AG04449 (cell line): ENCODE measurements around the gene WDFY4.

Source experiments
- CTCF ChIA-PET: fragments of 350-600 bp; formaldehyde crosslinking; extraction: SDS; loops from one replicate; lab custom pipeline; 2021; ENCODE audit warnings: antibody characterized with exemption; lab: Yijun Ruan, JAX
- POLR2A ChIA-PET: fragments of 400-600, 350-600 bp; formaldehyde crosslinking; extraction: SDS; loops from one replicate; lab custom pipeline; 2020; ENCODE audit warnings: antibody characterized with exemption, inconsistent platforms; lab: Yijun Ruan, JAX
- DNase-seq: peaks from one replicate; pipeline ENCODE4 v3.0.0-alpha.2; 2010; ENCODE audit warnings: low read depth, low spot score
- H3K4me3 ChIP-seq: 2 replicates; pipeline ENCODE4 v1.5.1; 2011; ENCODE audit warnings: low read depth, mild to moderate bottlenecking, control low read depth, low read length
- TF ChIP-seq, protein P1 (sequence below): IDR thresholded peaks from one replicate; pipeline ENCODE4 v1.5.1; 2011; ENCODE audit warnings: mild to moderate bottlenecking, moderate library complexity, low read length, control low read depth, inconsistent platforms; ENCODE audit not compliant: insufficient read depth; ENCODE audit errors: missing control alignments

WDFY4 gene

GRCh38 chr10:48701139-48701901 is 16.6 kb downstream of the WDFY4 start:
- ChIA-PET POLR2A (no interaction called here), CTCF (interaction anchor here (1.1 kb wide), 1 partner anchor 45 kb away, joined by 4 read pairs; no protein-coding TSS in a partner anchor)
- no peak for DNase-seq
- no peak overlapping the region for H3K4me3 ChIP-seq
- TF ChIP-seq, protein P1, sequence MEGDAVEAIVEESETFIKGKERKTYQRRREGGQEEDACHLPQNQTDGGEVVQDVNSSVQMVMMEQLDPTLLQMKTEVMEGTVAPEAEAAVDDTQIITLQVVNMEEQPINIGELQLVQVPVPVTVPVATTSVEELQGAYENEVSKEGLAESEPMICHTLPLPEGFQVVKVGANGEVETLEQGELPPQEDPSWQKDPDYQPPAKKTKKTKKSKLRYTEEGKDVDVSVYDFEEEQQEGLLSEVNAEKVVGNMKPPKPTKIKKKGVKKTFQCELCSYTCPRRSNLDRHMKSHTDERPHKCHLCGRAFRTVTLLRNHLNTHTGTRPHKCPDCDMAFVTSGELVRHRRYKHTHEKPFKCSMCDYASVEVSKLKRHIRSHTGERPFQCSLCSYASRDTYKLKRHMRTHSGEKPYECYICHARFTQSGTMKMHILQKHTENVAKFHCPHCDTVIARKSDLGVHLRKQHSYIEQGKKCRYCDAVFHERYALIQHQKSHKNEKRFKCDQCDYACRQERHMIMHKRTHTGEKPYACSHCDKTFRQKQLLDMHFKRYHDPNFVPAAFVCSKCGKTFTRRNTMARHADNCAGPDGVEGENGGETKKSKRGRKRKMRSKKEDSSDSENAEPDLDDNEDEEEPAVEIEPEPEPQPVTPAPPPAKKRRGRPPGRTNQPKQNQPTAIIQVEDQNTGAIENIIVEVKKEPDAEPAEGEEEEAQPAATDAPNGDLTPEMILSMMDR = no peak

DNA sequence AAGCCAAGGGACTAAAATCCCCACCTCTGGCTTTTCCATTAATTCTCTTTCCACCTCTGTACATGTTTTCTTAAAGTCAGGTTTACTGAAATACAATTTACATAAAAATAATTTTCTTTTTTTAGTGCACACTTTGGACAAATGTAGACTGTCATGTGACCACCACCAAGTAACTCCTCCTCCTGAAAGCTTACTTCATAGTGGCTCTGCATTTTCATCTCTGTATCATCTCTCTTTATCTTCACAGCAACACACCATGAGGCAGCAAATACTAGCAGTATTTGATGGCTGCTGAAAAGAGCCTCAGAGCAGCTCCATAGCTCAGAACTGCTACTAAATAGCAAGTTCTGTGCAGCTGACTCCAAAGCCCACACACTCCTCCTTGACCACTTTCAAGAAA is 17.3 kb downstream of the WDFY4 start:
- POLR2A ChIA-PET = no interaction called here
- TF ChIP-seq, protein P1 = no peak
- no peak overlapping the region for H3K4me3 ChIP-seq
- DNase-seq = no peak
- CTCF ChIA-PET = interaction anchor here (1.1 kb wide), 1 partner anchor 45 kb away, joined by 4 read pairs; no protein-coding TSS in a partner anchor

DNA sequence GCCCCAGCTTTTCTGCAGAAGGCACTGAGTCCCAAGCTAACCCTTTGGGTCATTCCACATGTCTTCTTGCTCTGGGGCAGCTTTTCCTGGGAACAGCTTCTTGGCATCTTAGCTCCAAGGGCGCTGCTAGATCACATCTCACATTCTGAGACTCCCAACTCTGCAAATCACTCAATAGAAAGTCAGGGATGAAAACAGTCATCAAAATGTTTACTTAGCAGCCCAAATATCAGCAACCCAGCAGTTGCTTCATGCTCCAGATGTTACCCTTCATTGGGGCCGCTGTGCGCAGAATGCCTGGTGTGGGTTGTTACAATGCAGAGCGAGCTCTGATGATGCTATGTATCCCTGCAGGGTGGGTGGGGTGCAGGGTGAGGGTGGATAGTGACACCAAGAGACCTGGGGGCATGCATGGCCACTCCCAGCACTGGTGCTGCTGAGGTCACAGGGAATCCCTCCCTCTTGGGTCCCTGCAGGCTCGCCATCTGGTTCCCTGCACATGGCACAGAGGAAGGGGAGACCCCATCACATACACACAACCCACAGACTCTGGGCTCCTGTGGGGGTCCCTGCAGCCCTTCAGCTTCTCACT is 19.0 kb downstream of the WDFY4 start:
- ChIA-PET POLR2A (no interaction called here), CTCF (no interaction called here)
- no peak overlapping the region for H3K4me3 ChIP-seq
- TF ChIP-seq, protein P1 = no peak
- DNase-seq = no peak

- TF ChIP-seq, protein P1 = no peak
- no peak for DNase-seq
- H3K4me3 ChIP-seq = no peak overlapping the region
- ChIA-PET POLR2A (no interaction called here), CTCF (no interaction called here)
These were observed 19.5 kb downstream of the WDFY4 start for GRCh38 chr10:48704156-48704555.

GRCh38 chr10:48705401-48705938 is 20.8 kb downstream of the WDFY4 start:
- CTCF ChIA-PET = no interaction called here
- POLR2A ChIA-PET = no interaction called here

More at GRCh38 chr10:48705401-48705938, 20.8 kb downstream of the WDFY4 start:
- H3K4me3 ChIP-seq = no peak overlapping the region
- TF ChIP-seq, protein P1 = no peak
- no peak for DNase-seq
